ENCODE measurements around the gene ATP6V1G3.

DNA sequence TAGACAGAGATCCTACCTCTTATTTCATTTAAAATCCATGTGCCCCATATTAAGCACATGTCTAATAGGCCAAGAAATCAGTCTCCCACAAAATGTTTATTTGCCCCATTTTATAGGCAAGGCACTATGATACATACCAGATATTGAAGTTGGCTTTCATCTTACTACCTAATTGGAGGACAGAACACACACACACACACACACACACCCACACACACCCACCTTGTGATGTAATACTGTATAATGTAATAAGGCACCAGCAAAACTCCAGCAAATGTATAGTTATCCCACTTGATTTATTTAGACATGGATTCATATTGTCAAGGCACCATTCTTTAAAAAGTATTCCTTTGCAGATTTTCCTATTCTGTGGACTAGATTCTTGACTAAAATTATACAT is 56.8 kb downstream of the ATP6V1G3 start:
- TF ChIP-seq, protein P1, sequence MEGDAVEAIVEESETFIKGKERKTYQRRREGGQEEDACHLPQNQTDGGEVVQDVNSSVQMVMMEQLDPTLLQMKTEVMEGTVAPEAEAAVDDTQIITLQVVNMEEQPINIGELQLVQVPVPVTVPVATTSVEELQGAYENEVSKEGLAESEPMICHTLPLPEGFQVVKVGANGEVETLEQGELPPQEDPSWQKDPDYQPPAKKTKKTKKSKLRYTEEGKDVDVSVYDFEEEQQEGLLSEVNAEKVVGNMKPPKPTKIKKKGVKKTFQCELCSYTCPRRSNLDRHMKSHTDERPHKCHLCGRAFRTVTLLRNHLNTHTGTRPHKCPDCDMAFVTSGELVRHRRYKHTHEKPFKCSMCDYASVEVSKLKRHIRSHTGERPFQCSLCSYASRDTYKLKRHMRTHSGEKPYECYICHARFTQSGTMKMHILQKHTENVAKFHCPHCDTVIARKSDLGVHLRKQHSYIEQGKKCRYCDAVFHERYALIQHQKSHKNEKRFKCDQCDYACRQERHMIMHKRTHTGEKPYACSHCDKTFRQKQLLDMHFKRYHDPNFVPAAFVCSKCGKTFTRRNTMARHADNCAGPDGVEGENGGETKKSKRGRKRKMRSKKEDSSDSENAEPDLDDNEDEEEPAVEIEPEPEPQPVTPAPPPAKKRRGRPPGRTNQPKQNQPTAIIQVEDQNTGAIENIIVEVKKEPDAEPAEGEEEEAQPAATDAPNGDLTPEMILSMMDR (IDR thresholded peaks at IDR 0.05; ENCODE audit: insufficient read depth, low read length, poor library complexity, severe bottlenecking) = no peak
- TF ChIP-seq EZH2phosphoT487 (conservative IDR thresholded peaks at IDR 0.05; ENCODE audit: low read length) = no peak

All from SU-DHL-6 (cell line).